ENCODE measurements around the gene ACSM3.

The ACSM3 gene

DNA sequence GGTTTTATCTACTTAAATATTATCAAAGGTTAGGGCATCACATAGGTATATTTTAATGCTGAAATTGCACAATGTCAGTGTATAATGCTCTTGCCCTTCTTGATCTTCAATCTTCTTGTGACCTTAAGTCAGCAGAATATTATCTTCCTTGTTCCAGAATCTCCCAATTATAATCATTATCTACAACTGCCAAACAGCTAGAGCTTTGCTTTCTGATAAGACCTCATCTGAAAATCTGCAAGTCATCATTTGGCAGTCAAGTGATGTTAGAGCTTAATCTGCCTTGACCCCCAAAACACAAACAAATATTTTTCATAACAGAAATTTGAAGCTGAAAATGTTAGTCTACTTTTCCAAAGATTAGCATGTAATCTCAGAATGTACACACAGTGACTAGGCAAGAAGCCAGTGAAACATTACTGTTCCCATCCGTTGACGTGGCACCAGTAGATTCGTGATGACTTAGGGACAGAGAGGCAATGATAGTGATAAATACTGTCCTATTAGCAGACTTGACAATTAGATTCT lies 62.3 kb downstream of the ACSM3 start:
- in situ Hi-C loops (cut with MboI; ENCODE audit: low sequenced_read_pairs, unreplicated experiment) = no loop called here
- TF ChIP-seq, protein P1, sequence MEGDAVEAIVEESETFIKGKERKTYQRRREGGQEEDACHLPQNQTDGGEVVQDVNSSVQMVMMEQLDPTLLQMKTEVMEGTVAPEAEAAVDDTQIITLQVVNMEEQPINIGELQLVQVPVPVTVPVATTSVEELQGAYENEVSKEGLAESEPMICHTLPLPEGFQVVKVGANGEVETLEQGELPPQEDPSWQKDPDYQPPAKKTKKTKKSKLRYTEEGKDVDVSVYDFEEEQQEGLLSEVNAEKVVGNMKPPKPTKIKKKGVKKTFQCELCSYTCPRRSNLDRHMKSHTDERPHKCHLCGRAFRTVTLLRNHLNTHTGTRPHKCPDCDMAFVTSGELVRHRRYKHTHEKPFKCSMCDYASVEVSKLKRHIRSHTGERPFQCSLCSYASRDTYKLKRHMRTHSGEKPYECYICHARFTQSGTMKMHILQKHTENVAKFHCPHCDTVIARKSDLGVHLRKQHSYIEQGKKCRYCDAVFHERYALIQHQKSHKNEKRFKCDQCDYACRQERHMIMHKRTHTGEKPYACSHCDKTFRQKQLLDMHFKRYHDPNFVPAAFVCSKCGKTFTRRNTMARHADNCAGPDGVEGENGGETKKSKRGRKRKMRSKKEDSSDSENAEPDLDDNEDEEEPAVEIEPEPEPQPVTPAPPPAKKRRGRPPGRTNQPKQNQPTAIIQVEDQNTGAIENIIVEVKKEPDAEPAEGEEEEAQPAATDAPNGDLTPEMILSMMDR (IDR thresholded peaks at IDR 0.05; ENCODE audit: borderline replicate concordance, control extremely low read depth, extremely low read depth, insufficient read depth, missing control alignments) = no peak

DNA sequence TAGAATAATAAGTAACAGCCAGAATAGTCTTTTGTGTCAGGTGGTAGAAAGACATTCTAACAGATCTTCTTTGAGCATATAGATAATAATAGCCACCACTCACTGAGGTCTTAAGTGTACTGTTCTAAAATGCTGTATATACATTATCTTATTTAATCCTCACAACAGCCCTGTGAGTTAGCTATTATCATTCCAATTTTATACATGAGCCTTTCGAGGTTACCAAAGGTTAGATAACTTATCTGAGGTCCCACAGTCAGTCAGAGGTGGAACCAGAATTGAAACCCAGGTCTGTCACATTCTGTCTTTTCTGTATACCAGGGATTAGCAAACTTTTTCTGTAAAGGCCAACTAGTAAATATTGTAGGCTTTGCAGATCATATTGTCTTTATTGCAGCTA lies 65.7 kb downstream of the ACSM3 start:
- TF ChIP-seq, protein P1 (IDR thresholded peaks at IDR 0.05; ENCODE audit: borderline replicate concordance, control extremely low read depth, extremely low read depth, insufficient read depth, missing control alignments) = no peak
- DNase-seq (ENCODE audit: low spot score) = no peak
- in situ Hi-C loops (cut with MboI; ENCODE audit: low sequenced_read_pairs, unreplicated experiment) = no loop called here

More for the DNA sequence above, 62.3 kb downstream of the ACSM3 start:
- DNase-seq (ENCODE audit: low spot score) = no peak

DNA sequence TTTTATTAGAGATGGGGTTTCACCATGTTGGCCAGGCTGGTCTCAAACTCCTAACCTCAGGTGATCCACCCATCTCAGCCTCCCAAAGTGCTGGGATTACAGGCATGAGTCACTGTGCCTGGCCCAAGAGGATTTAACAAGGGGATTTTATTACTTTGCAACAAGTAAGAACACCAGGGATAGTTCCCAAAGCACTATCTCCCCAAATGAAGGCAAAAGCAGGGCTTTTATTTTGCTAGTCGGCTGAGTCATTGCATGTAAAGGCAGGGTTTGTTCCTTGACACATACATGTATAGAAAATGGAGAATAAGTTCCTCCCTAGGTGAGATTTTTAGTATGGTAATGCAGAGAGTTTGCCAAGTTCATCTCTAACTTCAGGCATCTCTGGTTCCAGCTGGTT lies 66.6 kb downstream of the ACSM3 start:
- in situ Hi-C loops (cut with MboI; ENCODE audit: low sequenced_read_pairs, unreplicated experiment) = no loop called here
- no peak for DNase-seq (ENCODE audit: low spot score)
- TF ChIP-seq, protein P1 (IDR thresholded peaks at IDR 0.05; ENCODE audit: borderline replicate concordance, control extremely low read depth, extremely low read depth, insufficient read depth, missing control alignments) = no peak

DNA sequence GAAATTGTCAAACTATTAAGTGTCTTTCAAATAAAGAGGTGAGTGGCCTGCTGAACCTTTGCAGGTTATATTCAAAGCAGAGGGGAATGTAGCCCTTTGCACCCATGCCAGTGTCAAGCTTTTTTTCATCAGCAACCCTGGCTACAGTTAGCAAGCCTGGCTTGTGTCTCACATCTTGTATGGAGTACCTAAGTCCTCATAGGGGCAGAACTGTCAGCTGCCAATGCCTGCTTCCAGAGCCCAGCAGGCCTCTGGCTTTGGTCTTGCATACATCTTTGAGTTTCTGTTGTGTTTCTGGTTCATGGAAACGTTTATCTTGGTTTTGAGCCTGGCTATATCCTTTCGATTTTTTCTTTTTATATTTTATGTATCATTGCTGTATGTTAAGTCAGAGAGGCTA lies 69.3 kb downstream of the ACSM3 start:
- in situ Hi-C loops (cut with MboI; ENCODE audit: low sequenced_read_pairs, unreplicated experiment) = no loop called here
- TF ChIP-seq, protein P1 (IDR thresholded peaks at IDR 0.05; ENCODE audit: borderline replicate concordance, control extremely low read depth, extremely low read depth, insufficient read depth, missing control alignments) = no peak
- no peak for DNase-seq (ENCODE audit: low spot score)

DNA sequence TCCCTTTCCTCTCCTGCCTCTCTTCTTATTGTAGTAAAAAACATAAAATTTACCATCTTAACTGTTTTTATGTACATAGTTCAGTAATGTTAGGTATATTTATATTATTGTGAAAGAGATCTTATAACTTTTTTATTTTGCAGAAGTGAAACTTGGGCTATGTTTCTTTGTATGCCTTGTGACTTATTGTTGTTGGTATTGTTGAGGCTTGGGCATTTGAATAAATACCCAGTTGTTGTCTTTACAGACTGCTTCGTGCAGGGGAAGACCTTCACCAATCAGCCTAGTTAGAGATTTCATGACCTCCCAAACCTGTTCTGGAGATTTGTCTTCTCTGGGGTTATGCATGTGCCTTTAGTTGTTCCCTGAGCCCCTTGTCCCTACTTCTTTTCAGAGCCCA lies 74.4 kb downstream of the ACSM3 start:
- no peak for DNase-seq (ENCODE audit: low spot score)
- TF ChIP-seq, protein P1 (IDR thresholded peaks at IDR 0.05; ENCODE audit: borderline replicate concordance, control extremely low read depth, extremely low read depth, insufficient read depth, missing control alignments) = no peak

DNA sequence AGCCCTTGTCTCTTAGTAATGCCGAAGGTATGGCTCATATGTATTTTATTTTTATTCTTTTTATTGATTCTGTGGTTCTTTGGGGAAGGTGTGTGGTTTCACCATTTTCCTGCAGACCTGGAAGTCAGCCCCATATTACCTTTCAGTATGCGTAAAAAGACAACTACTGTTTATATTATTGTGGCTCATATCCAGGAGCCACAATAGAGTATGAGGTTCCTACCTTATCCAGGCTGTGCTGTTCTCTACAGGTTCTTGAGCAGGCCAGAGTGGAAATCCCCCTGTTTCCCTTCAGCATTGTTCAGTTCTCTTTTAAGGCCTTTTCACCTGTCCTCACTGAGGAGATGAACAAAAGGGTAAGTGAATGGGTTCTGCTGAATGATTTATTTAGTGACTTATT lies 75.7 kb downstream of the ACSM3 start:
- TF ChIP-seq, protein P1 (IDR thresholded peaks at IDR 0.05; ENCODE audit: borderline replicate concordance, control extremely low read depth, extremely low read depth, insufficient read depth, missing control alignments) = no peak
- in situ Hi-C loops (cut with MboI; ENCODE audit: low sequenced_read_pairs, unreplicated experiment) = no loop called here
- no peak for DNase-seq (ENCODE audit: low spot score)

More for the DNA sequence above, 74.4 kb downstream of the ACSM3 start:
- in situ Hi-C loops (cut with MboI; ENCODE audit: low sequenced_read_pairs, unreplicated experiment) = no loop called here
